Subcutaneous abdominal adipose tissue (tissue), 5 donors: ENCODE results near the gene FOXL3.
"Not testable (repeated sequence)": the region's sequence is repeated elsewhere in the genome, so short reads cannot be mapped to it uniquely, and the experiment has no call there.

Experiments
- H3K27ac ChIP-seq: one replicate; pipeline ENCODE4 v1.7.0; 2013; ENCODE audit warnings: low read depth, mild to moderate bottlenecking, inconsistent platforms, low read length, moderate library complexity
- H3K27me3 ChIP-seq, 5 donors: one replicate each; pipeline ENCODE4 v1.7.0; 2013; ENCODE audit warnings: low read length in 5 of 5, inconsistent platforms in 1 of 5; ENCODE audit not compliant: control insufficient read depth in 5 of 5, insufficient read depth in 4 of 5
- H3K36me3 ChIP-seq, 5 donors: one replicate each; pipeline ENCODE4 v1.7.0; 2013; ENCODE audit warnings: low read length in 5 of 5; ENCODE audit not compliant: control insufficient read depth in 5 of 5, insufficient read depth in 5 of 5
- H3K4me1 ChIP-seq, 5 donors: one replicate each; pipeline ENCODE4 v1.7.0; 2013; ENCODE audit warnings: low read length in 5 of 5, mild to moderate bottlenecking in 3 of 5, moderate library complexity in 1 of 5; ENCODE audit not compliant: control insufficient read depth in 5 of 5, insufficient read depth in 5 of 5
- H3K4me3 ChIP-seq, 5 donors: one replicate each; pipeline ENCODE4 v1.7.0; 2013; ENCODE audit warnings: low read length in 5 of 5, low read depth in 1 of 5
- H3K9ac ChIP-seq, 5 donors: one replicate each; pipeline ENCODE4 v1.7.0; 2013; ENCODE audit warnings: low read length in 5 of 5, mild to moderate bottlenecking in 4 of 5, moderate library complexity in 3 of 5
- H3K9me3 ChIP-seq, 5 donors: one replicate each; pipeline ENCODE4 v1.7.0; 2013; ENCODE audit warnings: low read length in 5 of 5; ENCODE audit not compliant: control insufficient read depth in 5 of 5
- donor health status: healthy.
- donor health status: healthy.
- donor health status: healthy.
- donor health status: healthy.
- donor health status: healthy.

Gene FOXL3

DNA sequence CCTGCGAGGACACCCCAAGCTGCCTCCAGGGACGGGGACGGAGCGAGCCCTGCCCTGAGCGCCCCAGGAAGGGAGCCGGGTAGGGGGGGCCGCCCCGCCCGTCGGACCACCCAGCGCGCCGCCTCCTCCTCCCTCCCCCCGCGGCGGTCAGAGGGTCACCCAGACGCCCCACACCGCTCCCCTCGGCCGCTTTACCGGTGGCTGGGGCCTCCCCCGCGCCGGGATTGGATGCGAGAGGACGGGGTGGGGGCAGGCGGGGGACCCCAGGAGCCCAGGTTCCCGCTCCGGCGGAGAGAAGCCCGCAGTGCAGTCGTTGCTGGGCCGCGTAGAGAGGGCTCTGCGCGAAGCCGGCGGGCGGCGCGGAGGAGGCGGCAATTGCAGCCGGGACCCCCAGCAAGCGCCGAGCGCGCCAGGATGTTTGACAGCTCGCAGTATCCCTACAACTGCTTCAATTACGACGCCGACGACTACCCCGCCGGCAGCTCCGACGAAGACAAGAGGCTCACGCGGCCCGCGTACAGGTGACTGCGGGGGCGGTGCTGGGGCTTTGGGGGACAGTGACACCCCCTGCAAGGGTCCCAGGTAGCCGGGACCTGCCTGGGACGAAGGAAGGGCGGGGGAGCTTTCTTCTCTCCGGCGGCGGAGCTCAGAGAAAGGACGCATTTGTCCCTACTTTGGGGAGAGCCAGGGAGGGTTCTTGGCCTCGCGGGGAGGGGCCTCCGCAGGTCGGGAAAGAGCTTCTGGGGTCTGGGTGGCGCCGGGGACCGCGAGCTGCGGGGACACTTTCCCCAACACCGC lies at the start of gene FOXL3:
Gene FOXL3 (plus strand): TSS at position 415 of the 798 bp plus-strand sequence. CDS start 0 bp downstream, at position 415.
- Histone ChIP-seq H3K9ac (no peak within 1 kb of the TSS), H3K4me3 (no peak within 1 kb of the TSS), H3K27me3 (peaks cover 49 to 67% (median 61%) of the 10 kb centered on the region in 5 donors), H3K36me3 (no peaks in the 10 kb centered on the region), H3K4me1 (no peaks in the 10 kb centered on the region), H3K27ac (no peak within 1 kb of the TSS), H3K9me3 (no peaks in the 10 kb centered on the region)

DNA sequence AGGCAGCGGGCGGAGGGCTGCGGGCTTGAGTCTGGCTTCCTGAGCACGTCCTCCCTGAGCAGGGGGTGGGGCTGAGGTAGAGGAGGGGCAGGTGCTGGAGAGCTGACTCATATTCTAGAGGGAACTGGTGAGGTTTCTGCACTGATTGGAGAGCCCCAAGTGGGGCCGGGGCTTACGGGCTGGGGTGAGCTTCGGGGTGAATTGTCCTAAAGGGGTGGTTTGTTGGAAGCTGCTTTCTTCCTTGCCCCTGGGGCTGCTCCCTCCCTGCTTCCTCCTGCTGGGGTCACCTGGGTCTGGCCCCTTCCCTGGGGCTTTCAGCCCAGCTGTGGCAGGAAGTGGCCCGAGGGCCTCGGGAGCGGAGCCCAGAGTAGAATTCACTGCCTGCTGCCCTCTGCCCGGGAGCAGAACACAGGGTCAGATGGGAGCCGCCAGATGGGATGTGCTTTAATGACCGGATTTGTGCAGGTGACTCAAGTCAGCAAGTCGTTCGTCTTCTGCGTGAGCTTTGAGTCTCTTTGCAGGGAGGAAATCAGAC lies 49.0 kb upstream of the FOXL3 start:
- H3K27me3 ChIP-seq, result no peaks in the 10 kb centered on the region
- no peak overlapping the region for H3K9ac ChIP-seq
- H3K4me1 ChIP-seq, result peaks cover 0 to 10% (median 2%) of the 10 kb centered on the region in 5 donors
- peaks cover 0 to 18% (median 0%) of the 10 kb centered on the region in 5 donors for H3K36me3 ChIP-seq
- H3K27ac ChIP-seq, result no peak overlapping the region
- no peaks in the 10 kb centered on the region for H3K9me3 ChIP-seq
- H3K4me3 ChIP-seq, result no peak overlapping the region

DNA sequence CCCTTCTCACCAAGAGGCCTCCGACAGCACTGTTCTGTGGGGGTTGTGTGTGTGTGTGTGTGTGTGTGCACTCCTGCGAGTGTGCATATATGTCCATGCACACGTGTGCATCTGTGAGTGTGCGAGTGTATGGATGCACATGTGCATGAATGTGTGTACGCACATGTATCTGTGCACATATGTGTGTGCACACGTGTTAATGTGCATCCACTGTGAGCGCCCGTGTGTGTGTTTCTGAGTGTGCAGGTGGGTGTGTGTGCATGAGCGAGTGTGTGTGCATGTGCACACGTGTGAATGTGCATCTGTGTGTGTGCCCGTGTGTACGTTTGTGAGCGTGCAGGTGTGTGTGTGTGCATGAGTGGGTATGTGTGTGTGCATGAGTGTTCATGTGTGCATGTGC lies 48.5 kb upstream of the FOXL3 start:
- H3K36me3 ChIP-seq, result peaks cover 0 to 24% (median 4%) of the 10 kb centered on the region in 5 donors

DNA sequence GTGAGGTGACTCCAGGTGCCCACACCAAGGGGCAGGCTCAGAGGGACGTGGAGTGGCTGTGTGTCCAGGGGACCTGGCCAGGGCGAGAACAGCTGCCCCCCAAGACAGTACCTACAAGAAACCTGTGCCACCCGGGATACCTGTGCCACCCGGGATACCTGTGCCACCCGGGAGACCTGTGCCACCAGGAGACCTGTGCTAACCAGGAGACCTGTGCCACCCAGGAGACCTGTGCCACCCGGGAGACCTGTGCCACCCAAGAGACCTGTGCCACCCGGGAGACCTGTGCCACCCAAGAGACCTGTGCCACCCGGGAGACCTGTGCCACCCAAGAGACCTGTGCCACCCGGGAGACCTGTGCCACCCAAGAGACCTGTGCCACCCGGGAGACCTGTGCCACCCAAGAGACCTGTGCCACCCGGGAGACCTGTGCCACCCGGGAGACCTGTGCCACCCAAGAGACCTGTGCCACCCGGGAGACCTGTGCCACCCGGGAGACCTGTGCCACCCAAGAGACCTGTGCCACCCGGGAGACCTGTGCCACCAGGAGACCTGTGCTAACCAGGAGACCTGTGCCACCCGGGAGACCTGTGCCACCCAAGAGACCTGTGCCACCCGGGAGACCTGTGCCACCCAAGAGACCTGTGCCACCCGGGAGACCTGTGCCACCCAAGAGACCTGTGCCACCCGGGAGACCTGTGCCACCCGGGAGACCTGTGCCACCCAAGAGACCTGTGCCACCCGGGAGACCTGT lies 47.0 kb upstream of the FOXL3 start:
- not testable (repeated sequence) for H3K9me3 ChIP-seq, H3K27me3 ChIP-seq, H3K27ac ChIP-seq, H3K4me3 ChIP-seq, H3K4me1 ChIP-seq, H3K9ac ChIP-seq
- H3K36me3 ChIP-seq, result peaks cover 0 to 34% (median 13%) of the 10 kb centered on the region in 5 donors

More for the DNA sequence above, 48.5 kb upstream of the FOXL3 start:
- H3K4me1 ChIP-seq, result peaks cover 0 to 8% (median 0%) of the 10 kb centered on the region in 5 donors
- H3K9ac ChIP-seq, result no peak overlapping the region
- no peak overlapping the region for H3K27ac ChIP-seq
- H3K27me3 ChIP-seq, result no peaks in the 10 kb centered on the region
- no peak overlapping the region for H3K4me3 ChIP-seq
- H3K9me3 ChIP-seq, result no peaks in the 10 kb centered on the region

DNA sequence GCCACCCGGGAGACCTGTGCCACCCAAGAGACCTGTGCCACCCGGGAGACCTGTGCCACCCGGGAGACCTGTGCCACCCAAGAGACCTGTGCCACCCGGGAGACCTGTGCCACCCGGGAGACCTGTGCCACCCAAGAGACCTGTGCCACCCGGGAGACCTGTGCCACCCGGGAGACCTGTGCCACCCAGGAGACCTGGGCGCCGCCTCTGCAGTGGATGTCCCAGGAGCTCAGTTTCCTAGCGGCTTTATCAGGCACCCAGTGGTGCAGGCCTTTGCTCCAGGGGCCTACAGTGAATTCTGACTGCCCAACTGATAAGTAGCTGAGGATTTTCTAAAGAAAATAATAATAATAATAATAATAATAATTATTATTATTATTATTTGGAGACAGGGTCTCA lies 46.4 kb upstream of the FOXL3 start:
- H3K9me3 ChIP-seq, H3K9ac ChIP-seq, H3K27ac ChIP-seq, H3K4me1 ChIP-seq, H3K4me3 ChIP-seq, H3K27me3 ChIP-seq: not testable (repeated sequence)
- H3K36me3 ChIP-seq, result peaks cover 0 to 40% (median 16%) of the 10 kb centered on the region in 5 donors

DNA sequence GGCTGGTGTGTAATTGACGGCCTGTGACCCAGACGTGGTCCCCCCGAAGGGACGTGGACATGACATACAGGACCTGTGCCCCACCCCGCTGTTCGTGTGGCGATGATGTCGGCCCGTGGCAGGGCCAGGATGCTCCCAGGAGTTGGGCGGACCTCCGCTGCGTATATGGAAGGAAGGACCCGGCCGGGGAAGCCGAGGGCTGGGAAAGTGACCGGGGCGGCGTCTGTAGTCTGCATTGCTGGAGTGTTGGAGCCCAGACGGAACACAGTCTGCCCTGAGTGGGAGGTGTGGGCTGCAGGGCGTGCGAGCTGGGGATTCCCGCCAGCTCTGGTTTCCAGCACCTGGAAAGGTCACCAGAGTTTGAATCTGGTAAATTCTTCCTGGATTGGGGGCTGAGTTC lies 45.0 kb upstream of the FOXL3 start:
- Histone ChIP-seq H3K27me3 (no peaks in the 10 kb centered on the region), H3K9ac (no peak overlapping the region), H3K4me1 (peaks cover 0 to 8% (median 0%) of the 10 kb centered on the region in 5 donors), H3K4me3 (no peak overlapping the region), H3K36me3 (peaks cover 0 to 54% (median 29%) of the 10 kb centered on the region in 5 donors), H3K9me3 (no peaks in the 10 kb centered on the region), H3K27ac (no peak overlapping the region)

DNA sequence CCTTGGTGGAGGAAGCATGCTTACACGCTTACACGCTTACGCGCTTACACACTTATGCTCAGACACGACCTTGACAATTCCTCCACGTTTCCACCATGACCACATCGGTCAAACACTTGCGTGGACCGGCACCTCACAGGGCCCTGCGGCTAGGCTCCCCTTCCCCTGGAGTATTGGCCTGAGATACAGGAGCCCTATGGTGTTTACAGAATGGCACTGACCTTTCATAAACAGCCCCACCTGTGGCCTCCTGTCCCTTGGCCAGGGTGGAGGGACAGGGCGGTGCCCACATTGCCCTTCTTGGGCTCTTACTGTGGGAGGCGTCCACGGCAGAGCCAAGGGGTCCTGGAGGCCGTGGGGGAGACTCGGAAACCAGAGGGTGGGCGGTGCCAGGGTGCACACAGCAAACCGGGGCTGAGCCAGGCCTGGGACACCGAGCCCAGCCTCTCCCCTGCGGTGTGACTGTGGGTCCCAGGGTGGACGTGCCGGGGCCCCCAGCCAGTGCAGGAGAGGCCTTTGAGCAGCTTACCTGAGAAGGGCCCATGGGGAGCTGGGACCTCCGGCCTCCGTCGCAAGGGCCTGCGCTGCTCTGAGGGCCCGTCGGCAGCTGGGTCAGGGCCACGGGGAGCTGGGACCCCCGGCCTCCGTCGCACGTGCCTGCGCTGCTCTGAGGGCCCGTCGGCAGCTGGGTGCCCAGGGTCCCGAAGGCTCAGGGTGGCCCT lies 44.2 kb upstream of the FOXL3 start:
- no peak overlapping the region for H3K27ac ChIP-seq
- H3K9me3 ChIP-seq, result no peaks in the 10 kb centered on the region
- no peak overlapping the region for H3K4me3 ChIP-seq
- peaks cover 0 to 62% (median 36%) of the 10 kb centered on the region in 5 donors for H3K36me3 ChIP-seq
- H3K27me3 ChIP-seq, result no peaks in the 10 kb centered on the region
- H3K9ac ChIP-seq, result no peak overlapping the region
- H3K4me1 ChIP-seq, result peaks cover 0 to 8% (median 0%) of the 10 kb centered on the region in 5 donors

DNA sequence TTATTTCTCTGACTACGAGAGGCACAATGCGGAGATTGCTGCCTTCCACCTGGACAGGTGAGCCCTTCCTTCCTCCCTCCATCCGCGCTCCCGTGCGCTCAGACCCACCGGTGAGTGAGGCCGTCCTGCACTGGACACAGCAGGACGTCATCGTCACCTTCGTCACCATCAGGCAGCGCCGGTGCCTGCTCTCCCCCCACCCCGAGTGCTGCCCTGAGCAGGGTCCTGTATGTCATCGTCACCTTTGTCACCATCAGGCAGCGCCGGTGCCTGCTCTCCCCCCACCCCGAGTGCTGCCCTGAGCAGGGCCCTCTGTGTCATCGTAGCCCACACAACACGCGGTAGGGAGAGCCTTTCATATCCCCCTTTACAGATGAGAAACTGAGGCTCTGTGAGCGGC lies 43.5 kb upstream of the FOXL3 start:
- Histone ChIP-seq H3K27me3 (no peaks in the 10 kb centered on the region), H3K36me3 (peaks cover 0 to 69% (median 43%) of the 10 kb centered on the region in 5 donors), H3K9ac (no peak overlapping the region), H3K4me3 (no peak overlapping the region), H3K9me3 (no peaks in the 10 kb centered on the region), H3K27ac (no peak overlapping the region), H3K4me1 (peaks cover 0 to under 1% (median 0%) of the 10 kb centered on the region in 5 donors)

DNA sequence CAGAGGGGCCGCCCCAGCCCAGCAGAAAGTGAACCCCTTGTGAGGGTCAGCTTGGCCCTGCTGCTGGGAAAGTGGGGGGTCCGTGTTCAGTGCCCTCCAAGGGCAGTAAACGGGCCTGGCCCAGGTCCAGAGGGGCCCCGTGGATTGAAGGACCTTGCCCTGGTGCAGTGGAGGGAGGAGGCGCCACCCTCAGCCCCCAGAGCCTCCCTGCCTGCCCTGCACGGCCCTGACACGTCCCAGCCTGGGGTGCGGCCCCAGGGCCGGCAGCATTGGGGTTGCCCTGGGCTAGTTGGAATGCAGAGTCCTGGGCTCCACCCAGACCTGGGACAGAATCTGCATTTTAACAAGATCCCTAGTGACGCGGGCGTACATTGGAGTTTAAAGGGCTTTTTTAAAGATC lies 42.8 kb upstream of the FOXL3 start:
- Histone ChIP-seq H3K4me3 (no peak overlapping the region), H3K27me3 (no peaks in the 10 kb centered on the region), H3K4me1 (no peaks in the 10 kb centered on the region), H3K36me3 (peaks cover 0 to 76% (median 50%) of the 10 kb centered on the region in 5 donors), H3K9ac (no peak overlapping the region), H3K27ac (no peak overlapping the region), H3K9me3 (no peaks in the 10 kb centered on the region)
